ENCODE measurements around the gene BRF1. TPM values are rescaled to one million over a fixed set of nuclear protein-coding genes. Genes with fewer than 3 reads are reported as not detected.

BRF1 gene
- total and polyA plus RNA-seq, 2 experiments from 2014 or later = 23.6 to 35.9 TPM

- no peak overlapping the region for H3K4me3 ChIP-seq
- H3K27ac ChIP-seq = no peak overlapping the region
- DNase-seq (ENCODE audit: low spot score) = no peak
- no peaks in the 10 kb centered on the region for H3K4me1 ChIP-seq (ENCODE audit: insufficient read depth)
- TF ChIP-seq CTCF (IDR thresholded peaks at IDR 0.05; ENCODE audit: poor library complexity) = no peak
- no peak for TF ChIP-seq EZH2phosphoT487 (IDR thresholded peaks at IDR 0.05; ENCODE audit: low read depth, severe bottlenecking, unreplicated experiment)
- no peak for TF ChIP-seq EZH2 (IDR thresholded peaks at IDR 0.05; ENCODE audit: borderline replicate concordance)
- no peaks in the 10 kb centered on the region for H3K9me2 ChIP-seq (replicated peaks; ENCODE audit: insufficient read depth)
- peaks cover 3% of the 10 kb centered on the region for H4K20me1 ChIP-seq (ENCODE audit: insufficient read depth, poor library complexity, severe bottlenecking)
- no peaks in the 10 kb centered on the region for H3K27me3 ChIP-seq
- H3K4me2 ChIP-seq = no peak overlapping the region
- peaks cover 3% of the 10 kb centered on the region for H3K9me3 ChIP-seq (ENCODE audit: low read depth)
- 93% methylated on average over 26 of the region's 26 CpGs for WGBS (ENCODE audit: low lambda C conversion rate, missing lambda C conversion rate)
- peaks cover 34% of the 10 kb centered on the region for H3K79me2 ChIP-seq
- no peak overlapping the region for H2AFZ ChIP-seq
- H3K36me3 ChIP-seq (replicated peaks; ENCODE audit: insufficient read depth, low read depth) = no peaks in the 10 kb centered on the region
Measured at GRCh38 chr14:105348169-105348944, 47.6 kb upstream of the BRF1 start.

DNA sequence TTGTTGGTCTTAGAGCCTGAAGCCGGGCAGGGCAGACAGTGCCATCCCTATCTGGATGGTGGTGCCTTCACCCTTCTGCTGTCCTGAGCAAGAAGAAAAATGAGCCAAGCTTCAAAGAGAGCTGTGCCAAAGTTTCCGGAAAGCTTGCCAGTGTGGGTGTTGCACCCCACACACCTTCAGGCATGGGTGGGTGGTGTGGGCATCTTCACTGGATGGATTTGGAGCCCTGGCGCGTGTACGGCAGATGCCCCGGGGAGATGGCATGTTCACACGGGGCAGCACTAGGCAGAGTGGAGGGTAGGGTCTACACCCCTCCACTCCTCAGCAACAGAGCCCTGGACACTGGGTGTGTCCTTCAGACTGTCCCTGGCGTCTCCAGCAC lies 46.8 kb upstream of the BRF1 start:
- H3K4me2 ChIP-seq = no peak overlapping the region
- no peak overlapping the region for H3K27ac ChIP-seq
- no peaks in the 10 kb centered on the region for H3K9me2 ChIP-seq (replicated peaks; ENCODE audit: insufficient read depth)
- no peaks in the 10 kb centered on the region for H3K36me3 ChIP-seq (replicated peaks; ENCODE audit: insufficient read depth, low read depth)
- 97% methylated on average over 8 of the region's 8 CpGs for WGBS (ENCODE audit: low lambda C conversion rate, missing lambda C conversion rate)
- peaks cover 3% of the 10 kb centered on the region for H3K9me3 ChIP-seq (ENCODE audit: low read depth)
- no peaks in the 10 kb centered on the region for H3K4me1 ChIP-seq (ENCODE audit: insufficient read depth)
- peaks cover 3% of the 10 kb centered on the region for H4K20me1 ChIP-seq (ENCODE audit: insufficient read depth, poor library complexity, severe bottlenecking)
- H3K4me3 ChIP-seq = no peak overlapping the region
- TF ChIP-seq EZH2phosphoT487 (IDR thresholded peaks at IDR 0.05; ENCODE audit: low read depth, severe bottlenecking, unreplicated experiment) (no peak), EZH2 (IDR thresholded peaks at IDR 0.05; ENCODE audit: borderline replicate concordance) (no peak), CTCF (IDR thresholded peaks at IDR 0.05; ENCODE audit: poor library complexity) (no peak)
- no peak for DNase-seq (ENCODE audit: low spot score)
- no peak overlapping the region for H2AFZ ChIP-seq
- peaks cover 42% of the 10 kb centered on the region for H3K79me2 ChIP-seq
- H3K27me3 ChIP-seq = no peaks in the 10 kb centered on the region

GRCh38 chr14:105346876-105347586 lies 46.2 kb upstream of the BRF1 start:
- Histone ChIP-seq H3K9me3 (ENCODE audit: low read depth) (peaks cover 3% of the 10 kb centered on the region), H3K4me1 (ENCODE audit: insufficient read depth) (no peaks in the 10 kb centered on the region)

More at GRCh38 chr14:105346876-105347586, 46.2 kb upstream of the BRF1 start:
- H2AFZ ChIP-seq = no peak overlapping the region
- no peaks in the 10 kb centered on the region for H4K20me1 ChIP-seq (ENCODE audit: insufficient read depth, poor library complexity, severe bottlenecking)
- no peaks in the 10 kb centered on the region for H3K9me2 ChIP-seq (replicated peaks; ENCODE audit: insufficient read depth)
- 98% methylated on average over 12 of the region's 18 CpGs for WGBS (ENCODE audit: low lambda C conversion rate, missing lambda C conversion rate)
- no peaks in the 10 kb centered on the region for H3K27me3 ChIP-seq
- no peak overlapping the region for H3K4me3 ChIP-seq
- no peak for DNase-seq (ENCODE audit: low spot score)
- peaks cover 47% of the 10 kb centered on the region for H3K79me2 ChIP-seq
- no peak for TF ChIP-seq EZH2 (IDR thresholded peaks at IDR 0.05; ENCODE audit: borderline replicate concordance)
- no peak for TF ChIP-seq CTCF (IDR thresholded peaks at IDR 0.05; ENCODE audit: poor library complexity)
- no peak for TF ChIP-seq EZH2phosphoT487 (IDR thresholded peaks at IDR 0.05; ENCODE audit: low read depth, severe bottlenecking, unreplicated experiment)
- no peak overlapping the region for H3K27ac ChIP-seq
- no peak overlapping the region for H3K4me2 ChIP-seq
- no peaks in the 10 kb centered on the region for H3K36me3 ChIP-seq (replicated peaks; ENCODE audit: insufficient read depth, low read depth)

All from hepatocyte (in vitro differentiated cells).